OCI-LY1 (cell line): Measurements from ENCODE around the gene POU3F3.

Experiments used
- H2AFZ ChIP-seq: fragments of 200-600 bp; sonication (generic), shearing (Covaris generic); 2 replicates; pipeline ENCODE4 v1.6.0; 2014; ENCODE audit warnings: antibody characterized with exemption, mild to moderate bottlenecking, low read length
- H3F3A ChIP-seq: fragments of 200-600 bp; sonication (generic), shearing (Covaris generic); 2 replicates; pipeline ENCODE4 v1.6.0; 2014; ENCODE audit warnings: mild to moderate bottlenecking, antibody characterized with exemption, low read length, moderate library complexity; ENCODE audit not compliant: insufficient read depth
- H3K27ac ChIP-seq: fragments of 200-600 bp; sonication (generic); 2 replicates; pipeline ENCODE4 v1.5.1; 2014; ENCODE audit warnings: low read length, mixed run types, mild to moderate bottlenecking, low read depth; ENCODE audit not compliant: poor library complexity, severe bottlenecking
- H3K27me3 ChIP-seq: fragments of 200-600 bp; sonication (generic); 2 replicates; pipeline ENCODE4 v1.6.0; 2014; ENCODE audit warnings: antibody characterized with exemption, mild to moderate bottlenecking, low read length, moderate library complexity; ENCODE audit not compliant: insufficient read depth
- H3K36me3 ChIP-seq: fragments of 200-600 bp; sonication (generic); 2 replicates; pipeline ENCODE4 v1.6.1; 2014; ENCODE audit warnings: mild to moderate bottlenecking, antibody characterized with exemption, low read length, moderate library complexity, mixed read lengths; ENCODE audit not compliant: insufficient read depth
- H3K4me1 ChIP-seq: fragments of 200-600 bp; sonication (generic); 2 replicates; pipeline ENCODE4 v1.5.1; 2014; ENCODE audit warnings: mild to moderate bottlenecking, low read length, moderate library complexity; ENCODE audit not compliant: insufficient read depth, severe bottlenecking
- H3K4me2 ChIP-seq: fragments of 200-600 bp; sonication (generic), shearing (Covaris generic); 2 replicates; pipeline ENCODE4 v1.6.1; 2014; ENCODE audit warnings: low read length
- H3K4me3 ChIP-seq: fragments of 200-600 bp; sonication (generic); 2 replicates; pipeline ENCODE4 v1.5.1; 2014; ENCODE audit warnings: low read length, low read depth, mild to moderate bottlenecking, mixed read lengths; ENCODE audit not compliant: poor library complexity, severe bottlenecking
- H3K79me2 ChIP-seq: fragments of 200-600 bp; shearing (Covaris generic); 2 replicates; pipeline ENCODE4 v1.6.1; 2016; ENCODE audit warnings: mixed run types, low read length, mixed read lengths; ENCODE audit not compliant: insufficient read depth
- H3K9ac ChIP-seq: fragments of 200-600 bp; sonication (generic), shearing (Covaris generic); 2 replicates; pipeline ENCODE4 v1.6.1; 2014; ENCODE audit warnings: mild to moderate bottlenecking, low read length, mixed read lengths
- H3K9me2 ChIP-seq: fragments of 200-600 bp; sonication (generic), shearing (Covaris generic); 2 replicates; pipeline ENCODE4 v1.6.1; 2014; ENCODE audit warnings: low read depth, mild to moderate bottlenecking, low read length, mixed read lengths
- H3K9me3 ChIP-seq: fragments of 200-600 bp; shearing (Covaris generic); 2 replicates; pipeline ENCODE4 v1.6.1; 2014; ENCODE audit warnings: low read length, mixed read lengths
- H4K20me1 ChIP-seq: fragments of 200-600 bp; sonication (generic), shearing (Covaris generic); 2 replicates; pipeline ENCODE4 v1.6.0; 2016; ENCODE audit warnings: mild to moderate bottlenecking, low read length; ENCODE audit not compliant: insufficient read depth
- CTCF ChIP-seq: fragments of 200-600 bp; sonication (generic), shearing (Covaris generic); IDR thresholded peaks from 2 replicates; pipeline ENCODE4 v1.5.1; 2017; ENCODE audit warnings: mild to moderate bottlenecking, antibody characterized with exemption, low read length, moderate library complexity, mixed read lengths
- EZH2 ChIP-seq: fragments of 200-600 bp; sonication (generic), shearing (Covaris generic); IDR thresholded peaks from 2 replicates; pipeline ENCODE4 v1.8.0; 2017; ENCODE audit warnings: borderline replicate concordance, mixed run types, mild to moderate bottlenecking, antibody characterized with exemption, low read length, moderate library complexity, mixed read lengths

Gene POU3F3

DNA sequence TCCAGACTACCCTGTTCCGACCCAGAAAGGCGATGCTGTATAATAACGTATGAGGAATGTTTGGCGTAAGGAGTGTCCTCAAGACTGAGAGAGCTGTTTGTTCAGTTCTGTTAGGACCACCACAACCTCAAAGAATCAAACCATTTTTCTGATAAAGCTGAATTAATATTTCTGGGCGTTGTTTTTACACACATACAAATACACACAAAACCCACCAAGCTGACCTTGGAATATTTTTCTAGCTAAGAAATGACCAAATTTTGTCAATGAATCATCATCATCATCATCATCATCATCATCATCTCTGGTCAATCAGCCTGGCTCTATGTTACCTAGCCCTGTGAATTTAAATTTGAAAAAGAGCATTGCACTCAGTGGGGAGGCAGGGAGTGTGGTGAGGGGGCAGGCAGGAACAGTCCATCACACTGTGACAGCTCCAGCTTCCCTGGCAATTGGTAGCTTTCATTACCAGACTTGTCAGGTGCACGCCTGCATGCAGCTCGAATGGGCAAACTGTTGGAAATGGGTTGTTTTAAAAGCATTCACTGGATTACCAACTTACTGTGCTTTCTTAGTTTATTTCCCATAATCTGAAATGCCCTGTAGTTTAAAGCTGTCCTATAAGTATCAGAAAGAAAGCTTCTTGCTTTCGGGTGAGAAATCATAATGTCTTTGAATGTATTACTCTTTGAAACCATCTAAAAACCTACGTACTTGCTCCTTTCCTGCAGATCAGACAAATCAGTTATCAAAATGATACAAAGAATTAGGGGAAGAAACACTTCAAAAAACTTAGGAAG lies 6.9 kb upstream of the POU3F3 start:
- TF ChIP-seq EZH2 = no peak
- TF ChIP-seq CTCF = no peak
- Histone ChIP-seq H3K4me2 (no peak overlapping the region), H3K4me1 (no peaks in the 10 kb centered on the region), H3K9ac (no peak overlapping the region), H3K27ac (no peak overlapping the region), H2AFZ (no peak overlapping the region), H3K9me3 (no peaks in the 10 kb centered on the region), H3F3A (no peaks in the 10 kb centered on the region), H3K27me3 (no peaks in the 10 kb centered on the region), H3K9me2 (no peaks in the 10 kb centered on the region), H3K36me3 (no peaks in the 10 kb centered on the region), H3K79me2 (no peaks in the 10 kb centered on the region), H3K4me3 (no peak overlapping the region), H4K20me1 (no peaks in the 10 kb centered on the region)

DNA sequence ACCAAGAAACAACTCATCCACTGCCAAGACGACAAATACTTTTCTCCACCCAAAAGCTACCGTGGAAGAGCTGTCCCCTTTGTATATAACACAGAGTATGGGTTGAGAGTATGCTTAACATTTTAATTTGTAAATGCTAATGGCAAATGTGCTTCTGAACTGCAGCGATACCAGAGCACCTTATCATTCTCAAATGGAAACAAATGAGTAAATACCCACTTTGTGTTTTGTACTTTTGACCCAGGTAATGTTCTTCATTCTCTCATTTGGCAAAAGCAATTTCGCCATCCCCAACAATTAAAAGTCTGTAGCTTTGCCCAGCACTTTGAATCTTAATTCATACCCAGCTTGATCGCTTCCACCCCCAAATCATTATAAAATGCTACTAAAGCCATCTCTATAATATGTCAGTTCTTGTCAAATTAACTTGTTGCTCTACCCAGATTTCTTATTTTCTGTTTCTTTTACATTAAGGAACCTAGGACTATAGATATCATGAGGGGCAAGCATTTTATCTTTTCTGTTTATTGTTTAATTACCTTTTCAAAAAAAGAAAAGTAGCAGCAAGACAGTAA lies 6.2 kb upstream of the POU3F3 start:
- H3F3A ChIP-seq = no peaks in the 10 kb centered on the region
- no peaks in the 10 kb centered on the region for H3K9me3 ChIP-seq
- no peak overlapping the region for H2AFZ ChIP-seq
- H3K27ac ChIP-seq = no peak overlapping the region
- no peaks in the 10 kb centered on the region for H3K4me1 ChIP-seq
- no peak overlapping the region for H3K4me3 ChIP-seq
- no peaks in the 10 kb centered on the region for H3K27me3 ChIP-seq
- no peak overlapping the region for H3K9ac ChIP-seq
- no peak for TF ChIP-seq CTCF
- no peak for TF ChIP-seq EZH2
- H3K4me2 ChIP-seq = no peak overlapping the region
- H3K9me2 ChIP-seq = no peaks in the 10 kb centered on the region
- no peaks in the 10 kb centered on the region for H3K79me2 ChIP-seq
- H3K36me3 ChIP-seq = no peaks in the 10 kb centered on the region
- H4K20me1 ChIP-seq = no peaks in the 10 kb centered on the region

DNA sequence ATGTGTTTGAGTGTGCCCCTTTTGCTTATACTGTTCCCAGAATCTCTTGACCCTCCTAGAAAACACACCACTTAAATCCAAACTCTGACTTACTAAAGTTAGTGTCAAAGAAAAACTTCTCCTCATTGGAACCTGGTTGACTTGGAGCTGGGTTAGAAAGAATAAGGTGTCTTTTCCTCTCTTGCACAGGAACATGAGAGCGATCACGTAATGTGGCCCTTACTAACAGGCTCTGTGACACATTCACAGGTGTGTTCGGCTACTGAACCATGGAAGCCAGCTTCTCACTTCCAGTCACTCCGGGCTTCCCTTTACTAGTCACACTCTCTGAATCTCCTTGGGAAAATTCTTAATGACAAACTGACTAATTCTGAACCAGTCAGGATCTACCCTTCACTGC lies 5.4 kb upstream of the POU3F3 start:
- H3K79me2 ChIP-seq = no peaks in the 10 kb centered on the region

More for the DNA sequence above, 5.4 kb upstream of the POU3F3 start:
- Histone ChIP-seq H3K4me2 (no peak overlapping the region), H3K27me3 (no peaks in the 10 kb centered on the region), H3K36me3 (no peaks in the 10 kb centered on the region), H3K4me1 (no peaks in the 10 kb centered on the region), H3K9me2 (no peaks in the 10 kb centered on the region), H3K9me3 (no peaks in the 10 kb centered on the region), H3F3A (no peaks in the 10 kb centered on the region), H3K4me3 (no peak overlapping the region), H3K9ac (no peak overlapping the region), H3K27ac (no peak overlapping the region), H4K20me1 (no peaks in the 10 kb centered on the region), H2AFZ (no peak overlapping the region)
- TF ChIP-seq EZH2 (no peak), CTCF (no peak)
